Heart left ventricle (tissue), 16 donors: ENCODE data around the gene CES2. TPM values are rescaled to one million over a fixed set of nuclear protein-coding genes. Genes with fewer than 3 reads are reported as not detected.
A peak's percentile ranks its signal among the peaks of the same experiment; 100 is the strongest.
"Not testable (repeated sequence)": the region's sequence is repeated elsewhere in the genome, so short reads cannot be mapped to it uniquely, and the experiment has no call there.

Experiments
- ATAC-seq, 4 donors: fragments of 200-7000 bp; cut with Tn5 transposase; one replicate each; pipeline ENCODE4 v1.9.1; 2020 to 2022; ENCODE audit warnings: moderate library complexity in 4 of 4, mild to moderate bottlenecking in 3 of 4, moderate number of reproducible peaks in 1 of 4
- DNase-seq, 5 donors: peaks; one replicate each; pipeline ENCODE4 v3.0.0-alpha.2; 2020
- H3K27ac ChIP-seq, 12 donors: fragments of 200-600 bp; sonication (generic) in 4 of 12; one replicate each; pipeline versions ENCODE4 v1.5.0 to v1.8.0; 2016 to 2022; ENCODE audit warnings: mild to moderate bottlenecking in 2 of 12
- H3K27me3 ChIP-seq, 9 donors: fragments of 200-600 bp; sonication (generic) in 2 of 9; one replicate each; pipeline versions ENCODE4 v1.5.1 to v1.8.0; 2016 to 2022; ENCODE audit warnings: mild to moderate bottlenecking in 3 of 9
- H3K36me3 ChIP-seq, 9 donors: fragments of 200-600 bp; sonication (generic) in 2 of 9; one replicate each; pipeline versions ENCODE4 v1.5.0 to v1.8.0; 2018 to 2022; ENCODE audit warnings: mild to moderate bottlenecking in 2 of 9
- H3K4me1 ChIP-seq, 12 donors: fragments of 200-600 bp; sonication (generic) in 4 of 12; one replicate each; pipeline versions ENCODE4 v1.5.0 to v1.8.0; 2016 to 2022; ENCODE audit warnings: mild to moderate bottlenecking in 3 of 12
- H3K4me3 ChIP-seq, 12 donors: fragments of 200-600 bp; sonication (generic) in 4 of 12; one replicate each; pipeline versions ENCODE4 v1.5.0 to v1.8.0; 2017 to 2022; ENCODE audit warnings: mild to moderate bottlenecking in 9 of 12, moderate library complexity in 4 of 12
- H3K9me3 ChIP-seq, 12 donors: fragments of 200-600 bp; sonication (generic) in 4 of 12; one replicate each; pipeline versions ENCODE4 v1.5.0 to v1.8.0; 2016 to 2022; ENCODE audit warnings: mild to moderate bottlenecking in 1 of 12
- CTCF ChIP-seq, 12 donors: fragments of 200-600 bp; sonication (generic) in 4 of 12; IDR thresholded peaks; one replicate each; pipeline versions ENCODE4 v1.5.0 to v1.8.0; 2018 to 2022; ENCODE audit warnings: antibody characterized with exemption in 12 of 12, mild to moderate bottlenecking in 5 of 12
- POLR2A ChIP-seq, 2 donors: fragments of 450-650 bp; IDR thresholded peaks; one replicate each; pipeline ENCODE4 v1.6.1; 2017; ENCODE audit warnings: antibody characterized with exemption in 2 of 2, mild to moderate bottlenecking in 2 of 2, moderate library complexity in 2 of 2
- whole genome bisulfite sequencing, 4 donors: extraction: QIAGEN DNeasy Blood & Tissue Kit in 2 of 4; methylation state at CpG; one replicate each; pipeline versions ENCODE4 v1.1.5 to v1.1.7; 2013 to 2018; 5-methylcytosine and 5-hydroxymethylcytosine counted together
- intact Hi-C, 10 donors: fragments of 100-400 bp; cut with DNase I; formaldehyde crosslinking; loops; one replicate each; pipeline versions ENCODE4 v1.11.1 to v1.14.2; 2022
- polyA plus RNA-seq, 2 donors: library from polyadenylated mRNA; stranded (reverse); fragments of 200-250 nt; gene quantifications; one replicate each; pipeline ENCODE4 v1.2.3, GENCODE V29; 2013
- total RNA-seq, 9 donors: library from RNA; depleted of rRNA in 2 of 9; stranded (reverse); fragments of >200 nt in 2 of 9; fragmentation: NEBNext Ultra II Directional in 3 of 9; extraction: Animal tissue kit (Norgen Biotek cat#: 25700) in 3 of 9; gene quantifications; one replicate each; pipeline versions ENCODE4 v1.1.0 to v1.2.4, GENCODE V29; 2016 to 2023
- donor health status: ischemic (EF 13 %, LVEDD 7.1; RV severe dilation, severe dysfunction).
- donor health status: healthy with polysubstance abuse.
- donor health status: DM: no; HTN: yes; CAD: no.
- donor health status: DM: no; HTN: no; CAD: no.
- donor health status: ischemic (EF 25% LVEDD 6.9; RV normal size, moderate dysfunction).
- donor health status: ischemic (EF 25% LVEDD 5.7; RV mildly dilated, moderate dysfunction).
- donor health status: healthy.
- donor health status: DM: yes; HTN: yes; CAD: no.
- donor health status: ischemic (EF 35%, LVEDD 5.7; RV mildly dilated, moderate dysfunction).
- donor health status: nonischemic (EF 11% LVEDD 7.7; RV severe dilation, severe dysfunction).
- donor health status: DM: yes; HTN: yes; CAD: no.
- donor health status: PGD.
- donor health status: ischemic (EF 29% LVEDD 5.4; RV normal size, mild dysfunction).
- donor health status: nonischemic (EF 23%, LVEDD 6.1; RV moderate dilation, normal function).

CES2 gene
- total and polyA plus RNA-seq, 11 donors = 40.9 to 157 (median 78.8) TPM

- DNase-seq = no peak
- Histone ChIP-seq H3K27me3 (no peaks in the 10 kb centered on the region), H3K4me1 (peaks cover 0 to 36% (median 25%) of the 10 kb centered on the region in 12 donors), H3K27ac (peak overlapping the region in 1 of 12 donors; percentile 67), H3K4me3 (no peak overlapping the region), H3K36me3 (peaks cover 0 to 4% (median 0%) of the 10 kb centered on the region in 9 donors), H3K9me3 (no peaks in the 10 kb centered on the region)
- 90 to 95% (median 93%) methylated on average over 3 of the region's 3 CpGs for WGBS, 4 donors
- no peak for TF ChIP-seq POLR2A (IDR thresholded peaks at IDR 0.05)
- TF ChIP-seq CTCF (IDR thresholded peaks at IDR 0.05) = no peak
- ATAC-seq = no peak
- intact Hi-C loops = loop anchor here in 6 of 10 donors (2.0 to 10.0 kb wide), 6 partner anchors 36 to 259 kb away; partner anchors contain the start of genes B3GNT9 (in 4 of the 6), FBXL8 (in 4 of the 6), TRADD (in 4 of the 6) and CES2 (in 1 of the 6)
These were observed 39.3 kb upstream of the CES2 start for GRCh38 chr16:66895999-66896398.

GRCh38 chr16:66896682-66897081 lies 38.6 kb upstream of the CES2 start:
- ATAC-seq, H3K27ac ChIP-seq, DNase-seq, H3K27me3 ChIP-seq, H3K36me3 ChIP-seq, H3K9me3 ChIP-seq, H3K4me3 ChIP-seq: not testable (repeated sequence)
- intact Hi-C loops = loop anchor here in 6 of 10 donors (1.0 to 10.0 kb wide), 6 partner anchors 33 to 258 kb away; partner anchors contain the start of genes B3GNT9 (in 4 of the 6), FBXL8 (in 4 of the 6), TRADD (in 4 of the 6) and CES2 (in 1 of the 6)
- 78 to 89% (median 82%) methylated on average over 5 of the region's 5 CpGs for WGBS, 4 donors
- peaks cover 0 to 43% (median 30%) of the 10 kb centered on the region in 12 donors for H3K4me1 ChIP-seq

GRCh38 chr16:66898207-66898606 lies 37.1 kb upstream of the CES2 start:
- H3K36me3 ChIP-seq = no peaks in the 10 kb centered on the region
- no peaks in the 10 kb centered on the region for H3K9me3 ChIP-seq
- TF ChIP-seq POLR2A (IDR thresholded peaks at IDR 0.05) (no peak), CTCF (IDR thresholded peaks at IDR 0.05) (no peak)
- peaks cover 0 to 53% (median 35%) of the 10 kb centered on the region in 12 donors for H3K4me1 ChIP-seq
- ATAC-seq (no peak), DNase-seq (peak in 3 of 5 donors; percentile 50 to 57 (median 57))
- intact Hi-C loops = loop anchor here in 6 of 10 donors (5.0 to 10.0 kb wide), 5 partner anchors 34 to 257 kb away; partner anchors contain the start of genes B3GNT9 (in 4 of the 6), FBXL8 (in 4 of the 6), TRADD (in 4 of the 6) and CES2 (in 1 of the 6)
- 62 to 63% (median 63%) methylated on average over 3 of the region's 3 CpGs for WGBS, 4 donors
- H3K27ac ChIP-seq = peak overlapping the region in 9 of 12 donors; percentile 84 to 100 (median 96)
- H3K4me3 ChIP-seq = no peak overlapping the region
- H3K27me3 ChIP-seq = no peaks in the 10 kb centered on the region

GRCh38 chr16:66898933-66899309 lies 36.4 kb upstream of the CES2 start:
- Histone ChIP-seq H3K27me3 (no peaks in the 10 kb centered on the region), H3K4me1 (peaks cover 0 to 60% (median 39%) of the 10 kb centered on the region in 12 donors), H3K27ac (peak overlapping the region; percentile 78 to 100 (median 96)), H3K9me3 (no peaks in the 10 kb centered on the region), H3K36me3 (no peaks in the 10 kb centered on the region), H3K4me3 (no peak overlapping the region)
- intact Hi-C loops = loop anchor here in 6 of 10 donors (5.0 to 10.0 kb wide), 5 partner anchors 33 to 256 kb away; partner anchors contain the start of genes B3GNT9 (in 4 of the 6), FBXL8 (in 4 of the 6), TRADD (in 4 of the 6) and CES2 (in 1 of the 6)
- TF ChIP-seq POLR2A (IDR thresholded peaks at IDR 0.05) (no peak), CTCF (IDR thresholded peaks at IDR 0.05) (no peak)
- ATAC-seq = no peak
- no peak for DNase-seq
- 78 to 91% (median 84%) methylated on average over 2 of the region's 2 CpGs for WGBS, 4 donors
